A673 (cell line): ENCODE measurements around the gene TMEM178A.

Experiments used
- CTCF ChIP-seq: fragments of 300-800, 200-600 bp; sonication (generic); conservative IDR thresholded peaks from 2 replicates; pipeline ENCODE4 v1.5.1; 2017; ENCODE audit warnings: low read depth, mild to moderate bottlenecking, antibody characterized with exemption, low read length, moderate library complexity, mixed read lengths
- EZH2 ChIP-seq: fragments of 200-600 bp; sonication (generic); IDR thresholded peaks from 2 replicates; pipeline ENCODE4 v1.6.1; 2017; ENCODE audit warnings: borderline replicate concordance, low read depth, mild to moderate bottlenecking, mixed read lengths, antibody characterized with exemption, low read length; ENCODE audit not compliant: poor library complexity, severe bottlenecking

GRCh38 chr2:39618736-39619135 lies 47.0 kb upstream of the TMEM178A start:
- TF ChIP-seq EZH2: no peak
- TF ChIP-seq CTCF: no peak
